CD4-positive, alpha-beta T cell treated with Interleukin-15 for 4 hours (primary cell): ENCODE data around the gene ROR1.
"Not testable (repeated sequence)": the region's sequence is repeated elsewhere in the genome, so short reads cannot be mapped to it uniquely, and the experiment has no call there.

Experiments
- DNase-seq: peaks from one replicate; pipeline ENCODE4 v3.0.0-alpha.2; 2020; ENCODE audit warnings: low spot score

ROR1 gene

GRCh38 chr1:64061430-64062104, 287.8 kb downstream of the ROR1 start:
- no peak for DNase-seq

DNA sequence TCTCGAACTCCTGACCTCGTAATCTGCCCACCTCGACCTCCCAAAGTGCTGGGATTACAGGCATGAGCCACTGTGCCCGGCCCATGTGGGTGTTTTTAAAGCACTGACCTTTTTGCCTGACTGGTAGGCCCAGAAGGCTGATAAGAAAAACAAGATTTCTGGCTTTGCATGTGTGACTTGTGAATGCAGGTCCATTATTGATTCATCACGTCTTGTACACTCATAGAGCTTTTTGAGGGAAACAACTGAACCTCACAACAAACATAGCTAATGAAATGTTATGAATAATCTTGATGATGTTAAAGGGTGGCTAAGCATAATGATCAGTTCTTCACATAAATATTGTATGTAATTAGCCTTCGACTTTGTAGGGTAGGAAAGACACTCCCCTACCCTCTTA, 288.7 kb downstream of the ROR1 start:
- no peak for DNase-seq

- DNase-seq, result no peak
These were observed 289.2 kb downstream of the ROR1 start for GRCh38 chr1:64062941-64063581.

DNA sequence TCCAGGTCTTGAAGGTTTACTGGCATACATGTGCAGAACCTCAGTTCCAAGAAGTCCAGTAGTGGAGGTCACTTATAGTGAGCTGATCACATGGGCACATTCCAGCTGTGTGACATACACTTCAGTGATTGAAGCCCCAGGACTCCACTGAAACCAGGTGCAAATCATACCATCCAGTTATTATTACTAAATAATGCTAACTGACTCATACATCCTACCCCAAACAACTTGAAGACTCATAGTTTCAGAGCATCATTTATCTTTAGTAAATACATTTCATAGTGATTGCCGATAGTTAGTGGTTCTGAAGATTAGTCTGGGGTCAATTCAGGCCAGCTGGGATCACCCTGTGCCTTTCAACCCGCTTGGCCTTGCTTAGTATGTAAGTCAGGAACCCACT, 291.8 kb downstream of the ROR1 start:
- no peak for DNase-seq

GRCh38 chr1:64072089-64072793, 298.4 kb downstream of the ROR1 start:
- DNase-seq, result no peak

- no peak for DNase-seq
These were observed 299.9 kb downstream of the ROR1 start for GRCh38 chr1:64073705-64074104.

DNA sequence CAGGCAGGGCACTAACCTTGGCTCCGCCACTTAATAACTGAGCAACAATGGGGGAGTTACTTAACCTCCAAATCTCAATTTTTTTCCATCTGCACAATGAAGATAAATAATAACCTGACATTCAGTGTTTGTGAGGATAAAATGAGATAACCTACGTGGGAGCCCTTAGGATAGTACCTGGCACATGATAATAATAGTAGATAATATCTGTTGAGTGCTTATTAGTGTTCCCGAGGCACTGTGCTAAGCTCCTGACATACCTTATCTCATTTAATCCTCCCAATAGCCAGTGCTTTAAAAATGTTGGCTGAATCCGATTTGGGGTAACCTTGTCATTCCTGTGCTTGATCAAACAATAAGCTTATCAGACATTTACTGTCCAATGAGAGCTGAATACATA, 300.9 kb downstream of the ROR1 start:
- DNase-seq, result no peak

- no peak for DNase-seq
These were observed 303.6 kb downstream of the ROR1 start for GRCh38 chr1:64077281-64077940.

GRCh38 chr1:64080941-64081562, 307.2 kb downstream of the ROR1 start:
- no peak for DNase-seq

- no peak for DNase-seq
These were observed 308.6 kb downstream of the ROR1 start for GRCh38 chr1:64082459-64082858.

- no peak for DNase-seq
These were observed 310.6 kb downstream of the ROR1 start for GRCh38 chr1:64084451-64084850.

DNA sequence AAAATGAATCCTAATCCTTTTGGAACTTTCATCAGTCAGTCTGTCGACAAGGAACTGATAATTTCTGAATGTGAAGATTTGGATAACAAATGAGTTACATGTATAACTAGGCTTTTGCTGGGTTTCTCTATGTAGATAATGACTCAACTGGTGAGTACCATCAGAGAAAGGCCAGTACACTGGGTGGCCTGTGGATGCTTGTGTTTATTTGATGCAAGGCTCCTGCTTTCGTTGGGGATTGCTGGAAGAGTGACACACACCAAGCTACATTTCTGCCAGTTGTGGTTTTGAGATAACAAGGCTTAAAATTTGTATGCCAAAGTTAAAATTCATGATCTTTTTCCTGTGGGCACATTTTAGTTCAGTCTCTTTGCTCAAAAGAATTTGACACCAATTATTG, 314.0 kb downstream of the ROR1 start:
- no peak for DNase-seq

DNA sequence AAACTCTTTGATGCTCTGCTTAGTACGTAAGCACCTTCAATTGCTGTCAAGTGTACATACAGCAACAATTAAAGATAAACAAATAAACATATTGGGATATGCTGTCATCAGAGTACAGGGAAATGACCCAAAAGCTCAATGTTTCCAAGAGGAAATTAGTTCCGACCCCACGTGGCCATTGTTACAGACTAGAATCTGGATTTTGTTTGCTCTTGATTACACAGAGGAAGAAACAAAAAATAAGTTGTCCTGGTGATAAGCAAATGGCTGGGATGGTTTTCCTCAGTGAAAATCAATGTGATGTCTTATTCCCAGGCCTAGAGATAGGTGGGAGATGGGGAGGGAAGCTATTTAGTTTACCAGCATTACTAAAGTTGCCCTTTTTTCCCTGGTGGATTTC, 316.6 kb downstream of the ROR1 start:
- DNase-seq, result no peak

DNA sequence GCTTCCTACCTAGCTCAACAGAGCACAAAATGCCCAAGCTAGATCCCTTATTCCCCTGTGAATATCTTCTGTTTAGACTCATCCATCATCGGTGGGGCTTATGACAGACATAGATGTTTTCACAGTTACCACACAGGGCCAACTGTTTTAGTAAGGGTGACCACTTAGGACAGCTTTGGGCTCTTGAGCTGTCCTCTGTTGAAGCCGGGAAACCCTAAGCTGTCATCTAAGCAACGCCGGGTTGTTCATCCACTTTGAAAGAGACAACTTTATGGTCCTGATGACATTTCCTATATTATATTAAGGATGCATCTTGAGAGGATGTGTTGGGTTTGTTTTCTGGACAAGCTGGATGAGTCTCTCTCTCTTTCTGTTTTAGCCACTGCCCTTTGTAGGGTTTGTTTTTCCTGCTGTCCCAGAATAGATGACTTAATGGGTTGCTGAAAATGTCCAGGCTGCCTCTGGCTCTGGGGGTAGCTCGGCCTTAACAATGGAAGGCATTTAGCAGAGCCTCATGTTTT, 319.1 kb downstream of the ROR1 start:
- no peak for DNase-seq

DNA sequence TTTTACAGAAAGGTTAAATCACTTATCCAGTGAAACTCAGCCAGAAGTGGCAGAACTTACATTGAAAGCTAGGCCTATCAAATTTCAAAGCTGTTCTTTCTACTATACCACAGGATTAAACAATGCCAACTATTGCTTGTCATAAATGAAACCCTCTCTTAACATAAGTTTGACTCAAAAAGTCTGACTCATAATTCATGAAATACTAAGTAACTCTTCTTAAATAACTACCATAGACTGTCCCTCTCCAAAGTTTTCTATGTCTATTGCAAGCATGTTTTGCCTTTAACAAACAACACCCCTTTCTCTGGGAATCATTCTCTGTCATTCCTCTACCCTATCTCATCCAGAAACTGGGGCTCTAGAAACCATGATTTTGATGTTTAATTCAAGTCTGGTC, 320.1 kb downstream of the ROR1 start:
- no peak for DNase-seq

DNA sequence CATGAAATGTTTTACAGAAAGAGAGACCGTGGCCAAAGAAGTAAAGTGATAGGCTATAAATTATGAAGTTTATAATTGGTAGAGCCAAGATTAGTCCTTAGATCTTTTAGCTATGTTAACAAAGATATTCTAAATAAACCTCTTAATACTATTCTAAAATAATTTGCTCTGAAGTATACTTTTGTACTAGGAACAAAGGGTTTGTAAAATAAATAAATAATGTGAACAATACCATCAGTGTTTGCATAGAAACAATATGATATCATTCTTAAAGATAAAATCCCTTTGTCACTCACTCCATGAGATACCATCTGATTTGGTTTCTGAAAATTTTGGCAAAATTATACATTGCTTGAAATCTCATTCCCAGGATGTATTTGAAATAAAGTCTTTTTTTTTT, 322.0 kb downstream of the ROR1 start:
- DNase-seq, result no peak

- no peak for DNase-seq
These were observed 324.0 kb downstream of the ROR1 start for GRCh38 chr1:64097859-64098258.

GRCh38 chr1:64098436-64098835, 324.6 kb downstream of the ROR1 start:
- no peak for DNase-seq

GRCh38 chr1:64098846-64099582, 325.2 kb downstream of the ROR1 start:
- no peak for DNase-seq

DNA sequence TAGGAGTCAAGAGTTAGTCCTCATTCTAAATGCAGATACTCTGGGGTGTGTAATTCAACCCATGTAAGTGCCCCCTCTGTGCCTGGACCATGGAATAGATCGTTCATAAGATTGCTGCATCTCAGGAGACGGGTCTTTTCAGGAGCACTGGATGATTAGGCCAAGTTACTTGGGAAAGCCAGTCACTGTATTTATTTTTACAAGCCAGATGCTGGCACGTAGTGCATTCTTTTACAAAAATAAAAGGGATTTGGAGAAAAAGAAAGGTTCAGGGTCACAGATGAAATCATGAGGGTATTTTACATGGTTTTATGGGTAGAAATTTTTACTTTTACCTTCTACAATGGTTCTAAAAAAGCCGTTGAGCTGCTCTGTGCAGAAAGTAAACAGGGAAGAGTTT, 327.0 kb downstream of the ROR1 start:
- no peak for DNase-seq

DNA sequence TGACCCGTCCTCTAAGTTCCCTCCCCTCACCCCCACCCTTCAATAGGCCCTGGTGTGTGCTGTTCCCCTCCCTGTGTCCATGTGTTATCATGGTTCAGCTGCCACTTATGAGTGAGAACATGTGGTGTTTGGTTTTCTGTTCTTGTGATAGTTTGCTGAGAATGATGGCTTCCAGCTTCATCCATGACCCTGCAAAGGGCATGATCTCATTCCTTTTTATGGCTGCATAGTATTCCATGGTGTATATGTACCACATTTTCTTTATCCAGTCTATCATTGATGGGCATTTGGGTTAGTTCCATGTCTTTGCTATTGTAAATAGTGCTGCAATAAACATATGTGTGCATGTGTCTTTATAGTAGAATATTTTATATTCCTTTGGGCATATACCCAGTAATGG, 330.8 kb downstream of the ROR1 start:
- not testable (repeated sequence) for DNase-seq

- DNase-seq, result no peak
These were observed 333.3 kb downstream of the ROR1 start for GRCh38 chr1:64107118-64107519.
